ENCODE results near the gene CYTH4. TPM values are rescaled to one million over a fixed set of nuclear protein-coding genes. Genes with fewer than 3 reads are reported as not detected.

The CYTH4 gene
- total RNA-seq, 1 experiment from 2014 or later = not detected

GRCh38 chr22:37269936-37270678 is 12.2 kb upstream of the CYTH4 start:
- Histone ChIP-seq H3K4me1 (replicated peaks; ENCODE audit: insufficient read depth) (peaks cover 13% of the 10 kb centered on the region), H3F3A (ENCODE audit: insufficient read depth, low read depth) (peaks cover 6% of the 10 kb centered on the region; the same call in 1 of the 2 replicates)
- intact Hi-C loops (cut with micrococcal nuclease; ENCODE audit: unreplicated experiment) = no loop called here

GRCh38 chr22:37270928-37271650 is 11.2 kb upstream of the CYTH4 start:
- TF ChIP-seq EZH2 (IDR thresholded peaks at IDR 0.05; ENCODE audit: low read depth) = no peak
- no peak for TF ChIP-seq CTCF (conservative IDR thresholded peaks at IDR 0.05)
- POLR2A ChIA-PET (ENCODE audit: unreplicated experiment) = no interaction called here
- H3K4me1 ChIP-seq (replicated peaks; ENCODE audit: insufficient read depth) = peaks cover 13% of the 10 kb centered on the region
- no peak overlapping the region for H2AFZ ChIP-seq
- intact Hi-C loops (cut with micrococcal nuclease; ENCODE audit: unreplicated experiment) = no loop called here
- CTCF ChIA-PET = interaction anchor here (1.1 kb wide), 1 partner anchor 72 kb away, joined by 5 read pairs; no protein-coding TSS in a partner anchor
- no TSS peak for BruUV-seq (replicated peaks)
- H3K9me3 ChIP-seq (ENCODE audit: insufficient read depth, low read depth) = no peaks in the 10 kb centered on the region
- peaks cover 6% of the 10 kb centered on the region; the same call in 1 of the 2 replicates for H3F3A ChIP-seq (ENCODE audit: insufficient read depth, low read depth)
- H3K79me2 ChIP-seq (ENCODE audit: low read depth) = no peaks in the 10 kb centered on the region
- H3K27ac ChIP-seq = no peak overlapping the region
- DNase-seq = no peak
- H3K36me3 ChIP-seq (ENCODE audit: low read depth) = no peaks in the 10 kb centered on the region
- H3K4me3 ChIP-seq = no peak overlapping the region
- H3K4me2 ChIP-seq = no peak overlapping the region
- H4K20me1 ChIP-seq (ENCODE audit: insufficient read depth) = no peaks in the 10 kb centered on the region
- no peaks in the 10 kb centered on the region for H3K27me3 ChIP-seq (ENCODE audit: insufficient read depth, low read depth)
- no peaks in the 10 kb centered on the region for H3K9me2 ChIP-seq (ENCODE audit: insufficient read depth)

More at GRCh38 chr22:37269936-37270678, 12.2 kb upstream of the CYTH4 start:
- no peaks in the 10 kb centered on the region for H4K20me1 ChIP-seq (ENCODE audit: insufficient read depth)
- no peaks in the 10 kb centered on the region for H3K27me3 ChIP-seq (ENCODE audit: insufficient read depth, low read depth)
- H3K9me3 ChIP-seq (ENCODE audit: insufficient read depth, low read depth) = no peaks in the 10 kb centered on the region
- no peak overlapping the region for H3K27ac ChIP-seq
- H3K9me2 ChIP-seq (ENCODE audit: insufficient read depth) = no peaks in the 10 kb centered on the region
- H3K36me3 ChIP-seq (ENCODE audit: low read depth) = no peaks in the 10 kb centered on the region
- no peak for DNase-seq
- H3K4me2 ChIP-seq = no peak overlapping the region
- TF ChIP-seq CTCF (conservative IDR thresholded peaks at IDR 0.05) (no peak), EZH2 (IDR thresholded peaks at IDR 0.05; ENCODE audit: low read depth) (no peak)
- no TSS peak for BruUV-seq (replicated peaks)
- no peaks in the 10 kb centered on the region for H3K79me2 ChIP-seq (ENCODE audit: low read depth)
- ChIA-PET CTCF (interaction anchor here (0.7 kb wide), 1 partner anchor 50 kb away, joined by 3 read pairs; no protein-coding TSS in a partner anchor), POLR2A (ENCODE audit: unreplicated experiment) (no interaction called here)
- no peak overlapping the region for H2AFZ ChIP-seq
- no peak overlapping the region for H3K4me3 ChIP-seq

DNA sequence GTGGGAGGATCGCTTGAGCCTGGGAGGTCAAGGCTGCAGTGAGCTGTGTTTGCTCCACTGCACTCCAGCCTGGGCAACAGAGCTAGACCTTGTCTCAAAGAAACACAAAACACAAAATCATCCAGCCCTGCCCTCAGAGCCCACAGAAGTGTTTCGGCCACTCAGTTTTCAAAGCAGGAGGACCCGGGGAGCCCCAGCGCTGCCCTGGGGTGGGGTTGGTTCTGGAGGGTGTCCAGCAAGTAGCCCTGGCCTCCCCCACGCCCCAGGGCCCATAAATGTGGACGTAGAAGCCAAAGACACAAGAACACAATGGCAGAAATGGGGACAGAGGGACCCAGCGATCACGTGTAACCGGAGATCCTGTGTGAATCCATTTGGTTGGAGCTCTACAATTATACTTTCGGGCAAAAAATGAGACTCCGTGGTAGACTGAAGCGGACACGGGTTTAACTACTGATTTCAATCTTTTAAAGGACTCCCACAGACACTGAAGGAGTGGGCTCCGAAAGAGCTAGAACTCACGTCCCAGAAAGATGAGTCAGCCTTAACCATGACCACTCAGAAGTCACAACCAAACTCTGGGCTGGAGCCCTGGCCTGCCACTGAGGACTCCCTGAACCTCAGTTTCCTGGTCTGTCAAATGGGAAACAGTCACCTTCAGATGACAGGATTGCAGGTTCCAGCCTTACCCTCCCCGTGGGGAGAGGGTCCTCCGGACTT is 9.0 kb upstream of the CYTH4 start:
- no peaks in the 10 kb centered on the region for H3K79me2 ChIP-seq (ENCODE audit: low read depth)
- peaks cover 1% of the 10 kb centered on the region; the same call in 1 of the 2 replicates for H3K4me1 ChIP-seq (replicated peaks; ENCODE audit: insufficient read depth)
- BruUV-seq (replicated peaks) = no TSS peak
- POLR2A ChIA-PET (ENCODE audit: unreplicated experiment) = no interaction called here
- H3K9me3 ChIP-seq (ENCODE audit: insufficient read depth, low read depth) = no peaks in the 10 kb centered on the region
- TF ChIP-seq EZH2 (IDR thresholded peaks at IDR 0.05; ENCODE audit: low read depth) (no peak), CTCF (conservative IDR thresholded peaks at IDR 0.05) (no peak)
- H2AFZ ChIP-seq = no peak overlapping the region
- no peak for DNase-seq
- H3K27ac ChIP-seq = no peak overlapping the region
- H3K36me3 ChIP-seq (ENCODE audit: low read depth) = no peaks in the 10 kb centered on the region
- CTCF ChIA-PET = no interaction called here
- no peaks in the 10 kb centered on the region for H3K27me3 ChIP-seq (ENCODE audit: insufficient read depth, low read depth)
- intact Hi-C loops (cut with micrococcal nuclease; ENCODE audit: unreplicated experiment) = no loop called here
- no peaks in the 10 kb centered on the region for H3K9me2 ChIP-seq (ENCODE audit: insufficient read depth)
- H3F3A ChIP-seq (ENCODE audit: insufficient read depth, low read depth) = peaks cover 6% of the 10 kb centered on the region; the same call in 1 of the 2 replicates
- no peaks in the 10 kb centered on the region for H4K20me1 ChIP-seq (ENCODE audit: insufficient read depth)
- H3K4me3 ChIP-seq = no peak overlapping the region
- no peak overlapping the region for H3K4me2 ChIP-seq
